Measurements from ENCODE around the gene RNASEL. TPM values are rescaled to one million over a fixed set of nuclear protein-coding genes. Genes with fewer than 3 reads are reported as not detected.

Gene RNASEL
- total RNA-seq, 1 experiment from 2014 or later: 7.0 TPM

- no peak for DNase-seq
- Mint-ChIP-seq H3K4me1 (ENCODE audit: low read depth, unreplicated experiment) (no peaks in the 10 kb centered on the region), H3K27me3 (ENCODE audit: unreplicated experiment) (peaks cover 16% of the 10 kb centered on the region), H3K27ac (ENCODE audit: unreplicated experiment) (peak overlapping the region; percentile 95), H3K4me3 (ENCODE audit: low read depth, unreplicated experiment) (peak overlapping the region; percentile 90), H3K36me3 (ENCODE audit: insufficient read depth, unreplicated experiment) (peaks cover 10% of the 10 kb centered on the region), H3K9me3 (ENCODE audit: low read depth, unreplicated experiment) (no peaks in the 10 kb centered on the region)
- CTCF ChIA-PET: interaction anchor here (0.8 to 2.5 kb wide), 4 partner anchors 8 to 199 kb away, joined by 3 to 9 read pairs (median 5); no protein-coding TSS in a partner anchor
- TF ChIP-seq, protein P1, sequence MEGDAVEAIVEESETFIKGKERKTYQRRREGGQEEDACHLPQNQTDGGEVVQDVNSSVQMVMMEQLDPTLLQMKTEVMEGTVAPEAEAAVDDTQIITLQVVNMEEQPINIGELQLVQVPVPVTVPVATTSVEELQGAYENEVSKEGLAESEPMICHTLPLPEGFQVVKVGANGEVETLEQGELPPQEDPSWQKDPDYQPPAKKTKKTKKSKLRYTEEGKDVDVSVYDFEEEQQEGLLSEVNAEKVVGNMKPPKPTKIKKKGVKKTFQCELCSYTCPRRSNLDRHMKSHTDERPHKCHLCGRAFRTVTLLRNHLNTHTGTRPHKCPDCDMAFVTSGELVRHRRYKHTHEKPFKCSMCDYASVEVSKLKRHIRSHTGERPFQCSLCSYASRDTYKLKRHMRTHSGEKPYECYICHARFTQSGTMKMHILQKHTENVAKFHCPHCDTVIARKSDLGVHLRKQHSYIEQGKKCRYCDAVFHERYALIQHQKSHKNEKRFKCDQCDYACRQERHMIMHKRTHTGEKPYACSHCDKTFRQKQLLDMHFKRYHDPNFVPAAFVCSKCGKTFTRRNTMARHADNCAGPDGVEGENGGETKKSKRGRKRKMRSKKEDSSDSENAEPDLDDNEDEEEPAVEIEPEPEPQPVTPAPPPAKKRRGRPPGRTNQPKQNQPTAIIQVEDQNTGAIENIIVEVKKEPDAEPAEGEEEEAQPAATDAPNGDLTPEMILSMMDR (IDR thresholded peaks at IDR 0.05; ENCODE audit: unreplicated experiment): no peak
- intact Hi-C loops (cut with micrococcal nuclease; ENCODE audit: unreplicated experiment): loop anchor here (2.0 kb wide), 1 partner anchor 141 kb away; no protein-coding TSS in a partner anchor
- no TSS peak for BruUV-seq (replicated peaks)
Observed at GRCh38 chr1:182587666-182588499, 1.2 kb downstream of the RNASEL start.

GRCh38 chr1:182587093-182587492 is 2.0 kb downstream of the RNASEL start:
- CTCF ChIA-PET: no interaction called here
- peaks cover 10% of the 10 kb centered on the region for H3K36me3 Mint-ChIP-seq (ENCODE audit: insufficient read depth, unreplicated experiment)
- H3K9me3 Mint-ChIP-seq (ENCODE audit: low read depth, unreplicated experiment): no peaks in the 10 kb centered on the region
- H3K4me1 Mint-ChIP-seq (ENCODE audit: low read depth, unreplicated experiment): no peaks in the 10 kb centered on the region
- no peak for DNase-seq
- H3K4me3 Mint-ChIP-seq (ENCODE audit: low read depth, unreplicated experiment): no peak overlapping the region
- peaks cover 8% of the 10 kb centered on the region for H3K27me3 Mint-ChIP-seq (ENCODE audit: unreplicated experiment)
- no TSS peak for BruUV-seq (replicated peaks)
- TF ChIP-seq, protein P1 (IDR thresholded peaks at IDR 0.05; ENCODE audit: unreplicated experiment): no peak
- intact Hi-C loops (cut with micrococcal nuclease; ENCODE audit: unreplicated experiment): no loop called here
- no peak overlapping the region for H3K27ac Mint-ChIP-seq (ENCODE audit: unreplicated experiment)

- CTCF ChIA-PET: no interaction called here
- DNase-seq: no peak
- H3K36me3 Mint-ChIP-seq (ENCODE audit: insufficient read depth, unreplicated experiment): peaks cover 10% of the 10 kb centered on the region
- no TSS peak for BruUV-seq (replicated peaks)
- no peak overlapping the region for H3K27ac Mint-ChIP-seq (ENCODE audit: unreplicated experiment)
- H3K27me3 Mint-ChIP-seq (ENCODE audit: unreplicated experiment): peaks cover under 1% of the 10 kb centered on the region
- H3K4me3 Mint-ChIP-seq (ENCODE audit: low read depth, unreplicated experiment): no peak overlapping the region
- intact Hi-C loops (cut with micrococcal nuclease; ENCODE audit: unreplicated experiment): no loop called here
- no peaks in the 10 kb centered on the region for H3K4me1 Mint-ChIP-seq (ENCODE audit: low read depth, unreplicated experiment)
- TF ChIP-seq, protein P1 (IDR thresholded peaks at IDR 0.05; ENCODE audit: unreplicated experiment): no peak
- H3K9me3 Mint-ChIP-seq (ENCODE audit: low read depth, unreplicated experiment): no peaks in the 10 kb centered on the region
Observed at GRCh38 chr1:182586380-182586779, 2.7 kb downstream of the RNASEL start.

GRCh38 chr1:182584746-182585145 is 4.3 kb downstream of the RNASEL start:
- TF ChIP-seq, protein P1 (IDR thresholded peaks at IDR 0.05; ENCODE audit: unreplicated experiment): no peak
- Mint-ChIP-seq H3K27me3 (ENCODE audit: unreplicated experiment) (no peaks in the 10 kb centered on the region), H3K4me3 (ENCODE audit: low read depth, unreplicated experiment) (no peak overlapping the region), H3K9me3 (ENCODE audit: low read depth, unreplicated experiment) (no peaks in the 10 kb centered on the region), H3K36me3 (ENCODE audit: insufficient read depth, unreplicated experiment) (peaks cover 10% of the 10 kb centered on the region), H3K4me1 (ENCODE audit: low read depth, unreplicated experiment) (no peaks in the 10 kb centered on the region), H3K27ac (ENCODE audit: unreplicated experiment) (no peak overlapping the region)
- CTCF ChIA-PET: no interaction called here
- BruUV-seq (replicated peaks): no TSS peak
- intact Hi-C loops (cut with micrococcal nuclease; ENCODE audit: unreplicated experiment): no loop called here
- no peak for DNase-seq
